ENCODE results near the gene HES5. TPM values are rescaled to one million over a fixed set of nuclear protein-coding genes. Genes with fewer than 3 reads are reported as not detected.

The HES5 gene
- total RNA-seq, 1 donor from 2014 or later: 1.3 TPM

DNA sequence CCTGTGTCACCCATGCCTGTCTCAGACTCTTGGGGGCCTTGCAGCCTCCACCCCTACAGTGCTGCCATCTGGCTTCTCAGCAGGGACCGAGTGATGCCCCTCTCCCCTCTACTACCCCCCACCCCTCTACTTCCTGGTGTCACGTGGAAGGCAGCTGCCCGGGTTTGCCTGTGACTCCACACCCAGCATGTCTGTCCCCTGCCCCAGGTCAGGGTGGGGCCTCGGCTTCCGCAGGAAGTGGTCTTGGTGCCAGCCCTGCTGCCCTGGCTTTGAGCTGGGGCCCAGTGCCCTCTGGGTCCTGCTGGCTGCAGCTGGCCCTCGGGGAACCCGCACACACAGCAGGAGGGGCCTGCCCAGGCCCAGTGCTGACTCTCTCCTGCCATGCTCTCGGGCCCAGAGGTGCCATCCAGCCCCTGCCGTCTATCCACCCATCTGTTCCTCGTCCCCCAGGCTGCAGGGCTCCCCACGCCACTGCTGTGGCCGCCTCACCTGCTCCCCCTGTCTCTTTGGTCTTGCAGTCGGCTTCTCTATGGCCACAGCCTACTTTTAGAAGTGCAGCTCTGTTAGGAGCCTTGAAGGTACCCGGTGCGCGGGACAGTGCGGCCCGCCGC is 30.0 kb downstream of the HES5 start:
- ATAC-seq: no peak

DNA sequence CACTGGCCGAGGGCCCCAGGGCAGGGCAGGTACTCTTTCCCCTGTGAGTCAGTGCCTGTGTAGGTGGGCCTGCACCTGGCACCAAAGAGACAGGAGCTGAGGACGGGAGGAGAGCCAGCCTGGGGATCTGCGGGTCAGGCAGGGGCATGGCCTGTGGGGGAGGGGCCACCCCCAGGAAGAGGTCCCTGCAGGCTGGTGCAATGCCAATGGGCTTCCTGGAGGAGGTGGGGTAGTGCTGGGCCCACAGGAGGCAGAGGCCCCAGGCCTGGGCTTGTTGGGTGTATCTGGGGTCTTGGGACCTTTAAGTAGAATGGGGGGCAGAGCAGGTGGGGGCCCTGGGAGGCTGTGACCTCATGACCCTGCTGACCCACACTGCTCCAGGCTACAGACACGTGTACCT is 30.8 kb downstream of the HES5 start:
- no peak for ATAC-seq

DNA sequence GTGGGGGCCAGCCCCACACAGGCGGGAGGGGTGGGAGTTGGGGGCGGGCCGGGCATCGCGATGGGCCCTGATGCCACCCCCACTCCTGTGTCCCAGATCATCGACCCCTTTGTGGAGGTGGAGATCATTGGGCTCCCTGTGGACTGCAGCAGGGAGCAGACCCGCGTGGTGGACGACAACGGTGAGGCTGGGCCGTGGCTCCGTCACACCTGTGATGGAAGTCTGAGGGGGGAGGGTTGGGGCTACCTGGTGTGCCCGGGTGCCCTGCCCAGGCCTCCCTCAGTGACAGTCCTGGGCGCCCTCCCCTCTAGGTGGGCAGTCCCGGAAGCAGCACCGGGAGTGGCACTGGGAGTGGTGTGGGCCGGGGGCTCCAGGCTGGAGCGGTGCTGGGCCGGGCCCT is 31.4 kb downstream of the HES5 start:
- no peak for ATAC-seq

DNA sequence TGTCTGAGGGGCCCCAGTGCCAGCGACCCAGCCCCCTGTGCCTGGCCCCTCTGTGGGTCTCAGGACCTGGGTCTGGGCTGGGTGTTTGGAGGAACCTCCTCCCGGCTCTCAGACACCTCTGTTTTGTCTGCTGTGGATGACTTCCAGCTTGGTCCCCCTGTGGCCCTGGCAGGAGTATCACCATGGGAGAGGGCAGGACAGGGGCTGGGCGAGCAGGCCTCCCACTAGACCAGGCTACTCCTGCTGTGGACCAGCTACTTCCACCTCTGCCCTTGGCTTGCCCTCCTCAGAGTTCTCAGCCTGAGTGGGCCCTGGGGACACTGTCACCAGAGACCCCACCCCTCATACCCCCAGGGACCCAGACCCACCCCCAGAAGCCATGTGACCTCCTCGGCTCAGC is 32.2 kb downstream of the HES5 start:
- ATAC-seq: no peak

DNA sequence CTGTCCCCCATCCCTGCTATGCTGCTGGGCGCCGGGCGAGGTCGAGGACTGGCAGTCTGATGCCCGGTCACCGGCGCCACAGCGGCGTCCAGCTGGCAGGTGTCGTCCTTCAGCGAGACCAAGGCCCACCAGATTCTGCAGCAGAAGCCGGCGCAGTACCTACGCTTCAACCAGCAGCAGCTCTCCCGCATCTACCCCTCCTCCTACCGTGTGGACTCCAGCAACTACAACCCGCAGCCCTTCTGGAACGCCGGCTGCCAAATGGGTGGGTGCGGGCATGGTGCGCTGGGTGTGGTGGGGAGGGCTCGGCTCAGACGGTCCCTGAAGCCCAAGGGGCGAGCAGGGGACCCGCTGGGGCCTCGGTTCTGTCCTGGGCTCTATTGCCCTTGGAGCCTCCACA is 33.3 kb downstream of the HES5 start:
- ATAC-seq: no peak

DNA sequence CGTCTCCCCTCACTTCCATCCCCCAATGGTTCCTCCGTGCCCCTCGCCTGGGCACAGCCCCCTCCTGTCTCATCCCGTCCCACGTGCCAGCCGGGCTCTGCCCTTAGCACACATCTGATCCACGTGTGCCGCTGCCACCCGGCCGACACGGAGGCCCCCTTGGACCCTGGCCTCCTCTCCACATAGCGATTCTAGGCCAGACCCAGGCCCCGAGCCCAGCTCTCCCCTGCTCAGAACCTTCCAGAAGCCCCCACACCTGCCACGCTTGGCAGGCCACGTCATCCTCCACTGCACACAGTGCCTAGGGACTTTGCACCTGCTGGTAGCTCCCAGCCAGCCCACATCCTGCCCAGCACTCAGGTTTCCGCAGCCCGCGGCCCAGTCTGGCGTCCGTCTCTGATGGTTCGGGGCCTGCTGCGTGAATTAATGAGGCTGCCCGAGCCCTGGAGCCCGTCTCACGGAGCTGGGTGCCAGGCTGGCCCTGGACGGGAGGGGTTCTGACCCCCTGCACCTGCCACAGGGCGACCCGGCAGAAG is 33.9 kb downstream of the HES5 start:
- ATAC-seq: peak; percentile 8

DNA sequence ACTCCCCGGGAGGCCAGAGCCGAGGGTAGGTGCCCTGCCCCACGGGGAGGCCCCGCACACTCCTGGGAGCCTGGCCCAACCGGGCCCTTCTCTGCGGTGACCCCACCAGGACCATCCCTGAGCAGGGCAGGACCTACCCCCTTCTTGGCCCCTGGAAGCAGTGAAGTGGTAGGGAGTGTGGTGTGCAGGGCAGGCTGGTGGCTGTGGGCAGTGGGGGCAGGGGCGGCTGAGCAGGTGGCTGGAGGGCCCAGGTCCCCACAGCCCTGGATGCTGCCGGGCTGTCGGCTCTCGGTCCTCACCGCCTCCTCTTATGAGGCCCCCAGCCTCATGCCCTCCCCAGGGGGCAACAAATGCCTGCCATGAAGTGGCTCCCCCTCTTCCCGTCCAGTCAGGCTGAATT is 34.5 kb downstream of the HES5 start:
- ATAC-seq: no peak

DNA sequence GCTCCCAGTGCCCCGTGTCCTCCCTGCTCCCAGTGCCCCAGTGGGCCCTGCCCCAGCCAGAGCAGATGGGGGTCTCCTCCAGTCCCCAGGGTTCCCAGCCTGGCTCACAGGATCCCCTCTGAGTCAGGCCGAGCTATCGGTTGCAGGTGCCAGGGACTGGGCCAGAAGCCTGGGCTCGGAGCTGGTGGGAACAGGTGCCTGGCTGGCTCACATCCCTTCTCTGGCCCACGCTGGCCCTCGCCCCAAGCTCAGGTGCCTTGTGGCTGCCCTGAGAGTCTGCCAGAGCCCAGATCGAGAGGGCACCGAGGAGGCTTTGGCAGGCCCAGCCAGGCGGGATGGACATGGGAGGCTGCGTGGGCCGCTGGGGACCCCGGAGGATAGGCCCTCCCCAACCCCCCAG is 35.0 kb downstream of the HES5 start:
- no peak for ATAC-seq

DNA sequence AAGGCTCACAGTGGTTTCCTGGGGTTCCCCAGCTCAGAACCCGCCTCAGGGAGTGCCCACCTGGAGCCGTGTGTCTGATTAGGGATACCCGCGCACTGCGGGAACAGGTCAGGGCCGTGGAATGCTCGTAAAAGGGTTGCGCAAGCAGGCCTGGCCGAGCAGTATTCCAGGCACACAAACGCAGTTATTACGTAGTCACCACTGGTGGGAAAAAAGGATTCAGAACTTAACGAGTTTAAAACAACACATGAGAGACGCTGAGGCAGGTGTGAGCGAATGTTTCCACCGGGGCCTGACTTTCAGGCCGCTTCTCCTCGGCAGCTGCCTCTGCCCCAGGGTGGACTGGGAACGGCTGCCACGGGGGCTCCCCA is 35.8 kb downstream of the HES5 start:
- peak; percentile 38 for ATAC-seq

DNA sequence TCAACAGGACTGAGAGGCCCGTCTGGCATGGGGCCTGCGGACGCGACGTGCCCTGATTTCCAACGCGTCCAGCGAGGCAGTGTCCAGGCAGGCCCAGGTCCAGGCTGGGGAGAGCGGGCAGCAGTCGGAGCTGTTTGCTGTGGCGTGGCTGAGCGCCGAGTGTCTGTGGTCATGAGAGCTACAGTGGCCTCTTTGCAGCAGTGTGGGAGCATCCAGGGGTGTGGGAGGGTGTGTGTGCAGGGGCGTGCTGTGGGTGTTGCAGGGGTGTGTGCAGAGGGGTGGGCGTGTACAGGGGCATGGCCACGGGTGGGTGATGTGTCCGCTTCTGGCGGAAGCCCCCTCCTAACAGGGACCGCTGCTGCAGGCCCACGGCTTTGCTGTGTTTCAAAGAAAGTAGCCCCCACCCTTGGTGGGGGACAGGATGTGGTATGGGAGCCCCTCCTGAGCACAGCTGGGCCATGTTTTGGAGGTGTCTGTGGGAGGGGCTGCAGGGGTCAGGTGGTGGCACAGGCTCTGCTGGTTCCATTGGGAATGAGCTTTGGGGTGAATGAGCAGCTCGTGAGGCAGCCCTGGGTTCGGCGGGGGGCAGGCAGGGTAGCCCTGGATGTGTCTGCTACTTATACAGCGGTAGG is 36.3 kb downstream of the HES5 start:
- ATAC-seq: no peak

DNA sequence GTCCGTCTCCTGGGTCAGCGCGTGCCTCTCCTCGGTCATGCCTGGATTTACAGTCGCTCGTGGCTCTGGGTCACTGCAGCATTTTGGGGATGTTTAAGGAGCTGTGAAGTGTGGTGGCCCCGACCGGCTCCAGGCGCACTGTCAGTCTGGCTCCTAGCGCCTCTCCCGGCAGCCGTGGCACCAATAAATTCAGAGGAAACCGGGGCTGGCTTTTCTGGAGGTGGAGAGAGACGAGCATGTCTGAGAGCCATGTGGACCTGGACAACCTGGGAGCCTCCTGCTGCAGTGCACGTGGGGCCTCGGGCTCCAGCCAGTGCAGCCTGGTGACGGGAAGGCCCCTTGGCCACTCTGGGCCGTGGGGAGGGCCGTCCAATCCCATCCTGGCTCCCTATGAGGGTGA is 36.8 kb downstream of the HES5 start:
- no peak for ATAC-seq

DNA sequence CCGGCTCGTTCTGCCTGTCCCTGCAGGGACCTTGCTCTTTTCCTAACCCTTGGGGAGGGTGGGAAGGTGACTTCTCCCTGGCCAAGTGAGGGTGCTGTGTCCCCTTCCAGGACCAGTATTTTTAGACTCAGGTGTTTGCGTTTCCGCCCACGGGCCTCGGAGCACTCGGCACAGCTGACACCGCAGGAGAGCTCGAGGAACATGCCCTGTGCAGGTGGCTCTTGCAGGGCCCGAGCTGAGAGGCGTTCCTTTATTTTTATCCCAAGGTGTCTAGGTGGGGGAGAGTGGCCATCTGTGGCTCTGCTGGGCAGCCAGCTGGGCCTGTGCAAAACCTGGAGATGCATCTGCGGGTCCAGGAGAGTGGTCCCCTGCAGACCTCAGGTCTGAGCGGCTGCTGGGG is 38.0 kb downstream of the HES5 start:
- ATAC-seq: no peak

DNA sequence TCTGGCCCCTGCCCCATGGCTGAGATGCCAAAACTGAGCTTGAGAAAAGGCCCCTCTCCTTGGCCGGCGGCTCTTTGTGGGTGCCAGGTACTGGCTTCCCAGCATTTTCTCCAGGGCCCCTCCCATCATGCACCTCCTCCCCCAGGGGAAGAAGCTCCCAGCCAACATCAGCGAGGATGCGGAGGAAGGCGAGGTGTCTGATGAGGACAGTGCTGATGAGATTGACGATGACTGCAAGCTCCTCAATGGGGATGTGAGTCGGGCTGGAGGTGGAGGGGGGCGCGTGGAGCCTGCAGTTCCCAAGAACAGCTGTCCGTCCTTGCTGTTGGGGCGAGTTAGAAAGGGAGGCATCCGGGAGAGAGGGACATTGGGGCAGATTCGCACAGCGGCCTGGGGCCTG is 40.4 kb downstream of the HES5 start:
- ATAC-seq: no peak

DNA sequence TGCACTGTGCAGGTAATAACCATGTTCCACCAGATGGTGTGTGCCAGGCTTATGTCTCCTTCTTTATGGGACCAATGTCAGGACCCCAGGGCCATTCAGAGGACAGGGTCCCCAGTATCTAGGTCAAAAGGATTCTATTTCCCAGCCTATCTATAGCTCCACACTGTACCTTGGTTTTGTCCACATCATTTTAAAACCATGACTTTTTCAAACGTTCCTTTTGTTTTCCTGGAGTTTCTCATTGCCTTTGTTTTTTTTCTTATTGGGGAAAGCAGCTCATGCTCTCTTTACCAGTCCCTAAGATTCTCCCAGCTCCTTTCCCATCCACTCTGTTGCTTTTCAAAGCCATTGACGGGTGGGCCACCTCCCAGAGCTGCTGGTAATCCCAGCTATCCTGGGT is 41.4 kb downstream of the HES5 start:
- ATAC-seq: no peak

DNA sequence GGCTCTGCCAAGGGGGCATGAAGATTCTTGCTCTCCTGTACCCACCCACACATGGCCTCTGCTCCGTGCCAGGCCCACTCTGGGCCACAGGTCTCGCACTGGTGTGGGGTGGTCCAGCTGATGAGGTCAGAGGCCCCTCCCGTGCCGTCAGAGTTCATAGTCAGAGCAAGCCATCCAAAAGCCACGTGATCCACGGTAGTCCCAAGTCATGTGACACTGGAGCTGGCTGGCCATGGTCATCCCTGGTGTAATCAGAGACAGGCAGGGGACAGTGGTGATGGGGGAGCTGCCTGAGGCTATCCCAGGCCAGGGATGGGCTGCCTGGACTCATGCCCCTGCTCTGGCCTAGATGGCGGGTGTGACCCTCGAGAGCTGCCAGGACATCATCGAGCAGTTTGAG is 43.5 kb downstream of the HES5 start:
- ATAC-seq: no peak

DNA sequence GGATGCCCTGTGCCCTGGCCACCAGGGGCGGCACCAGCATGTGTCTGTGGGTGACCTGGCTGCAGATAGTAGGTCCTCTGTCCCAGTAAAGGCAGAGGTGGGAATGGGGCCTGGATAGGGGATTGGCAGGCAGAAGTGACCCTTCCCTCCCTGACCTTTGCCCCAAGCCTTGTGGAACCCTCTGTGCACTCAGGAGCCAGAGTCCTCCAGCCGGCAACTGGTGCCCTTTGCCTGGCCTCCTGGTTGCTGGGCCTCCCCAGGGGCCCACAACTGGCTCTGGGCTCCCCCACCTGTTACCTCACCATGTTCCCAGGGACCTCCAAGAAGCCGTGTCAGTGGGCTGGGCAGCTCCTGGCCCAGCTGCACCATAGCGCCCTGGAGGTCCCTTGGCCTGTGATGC is 44.0 kb downstream of the HES5 start:
- ATAC-seq: no peak

DNA sequence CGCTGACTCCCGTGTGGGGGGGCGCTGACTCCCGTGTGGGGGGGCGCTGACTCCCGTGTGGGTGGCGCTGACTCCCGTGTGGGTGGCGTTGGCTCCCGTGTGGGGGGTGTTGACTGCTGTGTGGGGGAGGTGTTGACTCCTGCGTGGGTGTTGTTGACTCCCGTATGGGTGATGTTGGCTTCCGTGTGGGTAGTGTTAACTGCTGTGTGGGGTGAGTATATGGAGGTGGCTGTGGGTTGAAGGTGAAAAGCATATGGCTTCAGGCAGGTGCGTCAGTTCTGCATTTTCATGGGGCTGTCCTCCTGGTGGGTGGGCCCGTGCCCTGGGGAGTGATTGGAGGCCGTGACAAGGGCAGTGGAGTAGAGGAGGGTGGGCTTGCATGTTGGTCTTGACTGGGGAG is 46.1 kb downstream of the HES5 start:
- ATAC-seq: no peak

DNA sequence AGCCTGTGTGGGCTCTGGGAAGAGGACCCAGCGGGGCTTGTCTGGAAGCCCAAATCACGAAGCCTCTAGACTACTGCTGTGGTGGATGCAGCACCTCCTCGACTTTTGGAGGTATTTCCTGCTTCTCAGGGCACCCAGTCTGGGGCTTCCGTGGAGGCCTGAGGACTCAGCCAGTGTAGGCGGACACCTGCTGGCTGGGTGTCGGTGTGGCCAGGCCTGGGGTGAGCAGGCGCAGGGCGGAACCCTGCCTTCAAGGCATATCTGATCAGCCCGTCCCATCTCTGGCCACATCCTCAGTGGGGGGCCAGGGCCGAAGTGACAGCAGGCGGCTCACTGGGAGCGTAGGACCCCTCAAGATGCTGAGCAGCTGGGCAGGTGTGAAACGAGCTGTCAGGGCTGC is 47.0 kb downstream of the HES5 start:
- no peak for ATAC-seq

DNA sequence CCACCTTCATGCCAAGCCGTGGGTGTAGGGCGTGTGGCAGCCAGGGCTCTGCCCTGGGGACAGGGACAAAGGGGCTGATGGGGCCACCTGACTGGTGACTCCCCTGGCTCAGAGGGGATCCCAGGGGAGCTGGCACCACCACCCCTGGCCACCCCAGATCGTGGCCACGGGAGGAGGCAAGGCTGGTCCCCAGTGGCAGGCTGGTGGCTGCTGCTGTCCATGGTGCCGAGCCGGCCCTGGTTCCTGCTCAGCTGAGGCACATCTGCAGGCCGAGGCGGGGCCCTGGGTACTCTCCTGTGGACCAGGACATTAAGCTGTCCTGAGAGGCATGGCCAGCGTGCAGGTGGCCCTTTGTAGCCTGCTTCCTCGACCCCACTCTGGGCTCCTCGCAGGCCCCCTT is 47.5 kb downstream of the HES5 start:
- no peak for ATAC-seq

DNA sequence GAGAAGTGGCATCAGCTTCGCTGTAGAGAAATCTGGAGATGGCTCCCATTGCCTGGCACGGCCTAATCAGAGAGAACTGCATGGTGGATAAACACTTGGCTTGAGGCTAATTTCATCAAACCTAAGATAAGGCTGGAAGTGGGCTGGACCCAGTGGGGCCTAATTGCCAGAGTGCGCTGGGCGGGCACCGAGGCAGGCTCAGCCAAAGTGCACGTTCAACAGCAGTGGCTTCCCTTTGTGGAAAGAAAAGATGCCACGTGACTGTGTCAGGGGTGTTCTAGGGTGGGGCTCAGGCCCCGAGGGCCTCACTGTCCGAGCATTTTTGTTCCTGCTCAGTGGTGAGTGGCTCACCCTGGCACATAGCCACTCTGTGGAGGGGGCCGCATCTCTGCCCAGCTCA is 48.2 kb downstream of the HES5 start:
- peak; percentile 35 for ATAC-seq

DNA sequence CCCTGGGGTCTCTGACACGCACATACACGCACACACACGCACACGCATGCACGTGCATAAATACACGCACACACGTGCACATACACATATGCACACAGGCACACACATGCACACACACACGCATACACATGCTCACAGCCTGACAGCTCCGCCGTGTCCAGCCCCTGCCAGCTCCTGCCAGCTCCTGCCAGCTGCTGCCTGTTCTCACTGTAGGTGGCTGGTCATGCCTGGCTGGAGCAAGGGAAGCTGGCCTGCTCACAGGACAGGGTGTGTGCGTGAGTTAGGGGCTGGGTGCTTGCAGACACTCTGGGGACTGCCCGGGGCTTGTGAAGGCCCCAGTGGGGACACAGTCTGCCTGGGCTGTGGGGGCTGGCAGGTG is 49.1 kb downstream of the HES5 start:
- ATAC-seq: peak; percentile 69

DNA sequence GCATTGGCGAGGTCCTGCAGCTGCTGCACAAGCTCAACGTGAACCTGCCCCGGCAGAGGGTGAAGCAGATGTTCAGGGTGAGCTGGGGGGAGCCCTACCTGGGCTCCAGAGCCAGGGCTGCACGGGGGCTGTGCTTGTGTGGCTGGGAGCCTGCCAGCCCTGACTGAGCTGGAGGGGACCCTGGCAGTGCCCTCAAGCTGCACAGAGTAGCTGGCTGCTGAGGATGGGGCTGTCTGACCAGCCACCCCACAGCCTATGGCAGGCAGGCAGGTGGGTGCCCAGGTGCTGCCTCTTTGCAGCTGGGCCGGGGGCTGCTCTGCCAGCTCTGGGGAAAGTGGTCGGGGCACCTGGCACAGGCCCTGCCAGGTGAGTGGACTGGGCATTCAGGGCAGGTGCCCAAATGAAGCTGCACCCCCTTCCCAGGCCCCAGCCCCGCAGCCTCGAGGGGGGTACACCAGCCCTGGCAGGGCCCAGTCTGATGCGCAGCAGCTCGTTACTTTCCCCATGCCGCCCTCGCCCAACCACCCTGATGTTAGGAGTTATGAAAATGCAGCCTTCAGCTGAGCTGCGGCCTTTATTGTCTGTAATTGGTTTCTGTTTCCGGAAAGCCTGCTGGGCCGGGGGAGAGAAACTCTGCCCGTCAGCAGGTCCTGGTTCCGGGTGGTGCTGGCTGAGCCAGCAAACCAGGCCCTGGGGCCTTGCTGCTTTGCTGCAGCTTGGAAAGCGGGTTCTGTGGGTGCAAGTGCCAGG is 49.7 kb downstream of the HES5 start:
- peak; percentile 45 for ATAC-seq

DNA sequence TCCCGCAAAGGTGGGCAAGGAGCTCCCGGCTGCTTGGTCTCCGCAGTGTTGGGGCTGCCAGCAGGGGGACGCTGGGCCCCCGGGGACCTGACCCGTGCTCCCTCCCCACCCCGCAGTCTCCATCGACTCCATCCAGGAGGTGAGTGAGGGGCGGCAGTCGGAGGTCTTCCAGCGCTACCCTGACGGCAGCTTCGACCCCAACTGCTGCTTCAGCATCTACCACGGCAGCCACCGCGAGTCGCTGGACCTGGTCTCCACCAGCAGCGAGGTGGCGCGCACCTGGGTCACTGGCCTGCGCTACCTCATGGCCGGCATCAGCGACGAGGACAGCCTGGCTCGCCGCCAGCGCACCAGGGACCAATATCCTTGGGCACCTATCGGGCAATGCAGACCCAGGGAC is 50.4 kb downstream of the HES5 start:
- no peak for ATAC-seq

DNA sequence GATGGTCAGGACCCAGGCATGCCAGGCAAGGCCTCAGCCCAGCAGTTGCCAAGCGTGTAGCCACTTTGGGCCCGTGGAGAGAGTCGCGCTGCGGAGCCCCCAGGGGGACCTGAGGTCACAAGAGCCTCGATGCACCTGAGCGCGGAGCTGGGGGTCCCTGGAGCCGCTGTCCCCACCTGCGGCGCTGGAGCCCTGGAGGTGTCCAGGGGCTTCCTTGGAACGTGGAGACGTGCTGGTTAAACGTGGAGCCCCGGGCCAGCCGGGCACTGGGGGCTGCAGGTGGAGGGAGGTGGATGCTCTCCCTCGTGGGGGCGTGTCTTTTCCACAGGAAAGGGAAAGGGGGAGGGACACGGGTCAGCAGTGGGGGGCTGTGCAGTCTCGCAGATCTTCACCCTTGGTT is 50.9 kb downstream of the HES5 start:
- no peak for ATAC-seq
